Sigmoid colon (tissue), 4 donors: ENCODE data around the gene LFNG.

Experiments used
- CTCF ChIP-seq, 4 experiments: fragments of 450-650 bp in 3 of 4; fragments of 200-600 bp in 1 of 4; IDR thresholded peaks; one replicate each; pipeline ENCODE4 v1.5.1; 2016 to 2019; ENCODE audit warnings: antibody characterized with exemption in 4 of 4, mild to moderate bottlenecking in 3 of 4, moderate library complexity in 2 of 4
- EP300 ChIP-seq, 4 donors: sonication (generic); formaldehyde crosslinking; IDR thresholded peaks; one replicate each; pipeline ENCODE4 v1.6.1; 2017; ENCODE audit warnings: antibody characterized with exemption in 4 of 4
- POLR2A ChIP-seq, 2 donors: fragments of 450-650 bp; IDR thresholded peaks; one replicate each; pipeline ENCODE4 v1.6.1; 2016; ENCODE audit warnings: antibody characterized with exemption in 2 of 2, mild to moderate bottlenecking in 2 of 2, moderate library complexity in 2 of 2
- POLR2AphosphoS5 ChIP-seq, 4 donors: sonication (generic); formaldehyde crosslinking; IDR thresholded peaks; one replicate each; pipeline ENCODE4 v1.6.1; 2017; ENCODE audit warnings: antibody characterized with exemption in 4 of 4

- TF ChIP-seq POLR2AphosphoS5 (IDR thresholded peaks at IDR 0.05) = no peak
- no peak for TF ChIP-seq CTCF (IDR thresholded peaks at IDR 0.05)
- no peak for TF ChIP-seq EP300 (IDR thresholded peaks at IDR 0.05)
- TF ChIP-seq POLR2A (IDR thresholded peaks at IDR 0.05) = no peak
Measured at GRCh38 chr7:2521341-2521745, 1.8 kb downstream of the LFNG start.
